C4-2B (cell line): Measurements from ENCODE around the gene DNAH1.

Source experiments
- ZFX ChIP-seq: fragments of 450-650 bp; IDR thresholded peaks from 2 replicates; pipeline ENCODE4 v1.6.1; 2017
- TF ChIP-seq, protein P1 (sequence below): fragments of 450-650 bp; conservative IDR thresholded peaks from 2 replicates; pipeline ENCODE4 v1.5.1; 2017; ENCODE audit warnings: mild to moderate bottlenecking

DNA sequence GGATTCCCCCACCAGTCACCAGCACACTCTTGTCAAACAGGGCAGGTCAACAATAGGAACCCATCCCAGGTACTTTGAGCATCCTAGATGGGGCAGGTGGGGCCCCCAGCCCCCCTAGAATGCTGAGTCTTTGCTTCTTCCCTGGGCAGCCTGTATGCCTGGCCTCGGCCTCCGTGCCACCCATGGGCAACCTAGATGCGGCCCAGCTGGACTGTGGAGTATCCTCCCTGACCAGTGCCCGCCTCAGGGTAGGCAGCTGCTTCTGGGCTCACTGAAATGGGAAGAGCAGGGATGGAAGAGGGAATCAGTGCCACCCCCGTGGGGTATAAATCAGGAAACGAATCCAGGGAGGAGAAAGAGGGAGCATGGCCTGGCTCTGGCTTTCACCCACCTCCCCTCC lies 10.9 kb downstream of the DNAH1 start:
- TF ChIP-seq, protein P1, sequence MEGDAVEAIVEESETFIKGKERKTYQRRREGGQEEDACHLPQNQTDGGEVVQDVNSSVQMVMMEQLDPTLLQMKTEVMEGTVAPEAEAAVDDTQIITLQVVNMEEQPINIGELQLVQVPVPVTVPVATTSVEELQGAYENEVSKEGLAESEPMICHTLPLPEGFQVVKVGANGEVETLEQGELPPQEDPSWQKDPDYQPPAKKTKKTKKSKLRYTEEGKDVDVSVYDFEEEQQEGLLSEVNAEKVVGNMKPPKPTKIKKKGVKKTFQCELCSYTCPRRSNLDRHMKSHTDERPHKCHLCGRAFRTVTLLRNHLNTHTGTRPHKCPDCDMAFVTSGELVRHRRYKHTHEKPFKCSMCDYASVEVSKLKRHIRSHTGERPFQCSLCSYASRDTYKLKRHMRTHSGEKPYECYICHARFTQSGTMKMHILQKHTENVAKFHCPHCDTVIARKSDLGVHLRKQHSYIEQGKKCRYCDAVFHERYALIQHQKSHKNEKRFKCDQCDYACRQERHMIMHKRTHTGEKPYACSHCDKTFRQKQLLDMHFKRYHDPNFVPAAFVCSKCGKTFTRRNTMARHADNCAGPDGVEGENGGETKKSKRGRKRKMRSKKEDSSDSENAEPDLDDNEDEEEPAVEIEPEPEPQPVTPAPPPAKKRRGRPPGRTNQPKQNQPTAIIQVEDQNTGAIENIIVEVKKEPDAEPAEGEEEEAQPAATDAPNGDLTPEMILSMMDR: no peak
- TF ChIP-seq ZFX: no peak
